WTC11 (cell line): ENCODE results near the gene COG6. TPM values are rescaled to one million over a fixed set of nuclear protein-coding genes. Genes with fewer than 3 reads are reported as not detected.

Experiments
- ATF6 ChIP-seq: sonication (generic); formaldehyde crosslinking; IDR thresholded peaks from 2 replicates; pipeline ENCODE4 v1.8.1; 2023; ENCODE audit warnings: mild to moderate bottlenecking, missing genetic modification reagents
- CREM ChIP-seq: sonication (generic); formaldehyde crosslinking; IDR thresholded peaks from 2 replicates; pipeline ENCODE4 v1.8.1; 2022; ENCODE audit warnings: mild to moderate bottlenecking, missing genetic modification reagents, moderate library complexity
- ELF4 ChIP-seq: sonication (generic); formaldehyde crosslinking; IDR thresholded peaks from 2 replicates; pipeline ENCODE4 v1.8.1; 2022; ENCODE audit warnings: low read depth, mild to moderate bottlenecking, moderate library complexity, missing genetic modification reagents
- JAZF1 ChIP-seq: fragments of 250-450 bp; sonication (Bioruptor Pico); IDR thresholded peaks from 2 replicates; pipeline ENCODE4 v1.9.0; 2021; ENCODE audit warnings: moderate library complexity, mild to moderate bottlenecking, inconsistent platforms
- MYBL2 ChIP-seq: sonication (generic); formaldehyde crosslinking; IDR thresholded peaks from 2 replicates; pipeline ENCODE4 v1.8.1; 2023; ENCODE audit warnings: mild to moderate bottlenecking, moderate library complexity, missing genetic modification reagents
- NR2C2 ChIP-seq: sonication (generic); formaldehyde crosslinking; IDR thresholded peaks from 2 replicates; pipeline ENCODE4 v1.8.0; 2022; ENCODE audit warnings: mild to moderate bottlenecking, missing genetic modification reagents
- PRRX2 ChIP-seq: fragments of 250-450 bp; sonication (Bioruptor Pico); IDR thresholded peaks from 2 replicates; pipeline ENCODE4 v1.8.0; 2021; ENCODE audit warnings: mild to moderate bottlenecking
- SMAD3 ChIP-seq: sonication (generic); formaldehyde crosslinking; IDR thresholded peaks from 2 replicates; pipeline ENCODE4 v1.8.0; 2022; ENCODE audit warnings: missing genetic modification reagents, mild to moderate bottlenecking, borderline replicate concordance
- TCF7 ChIP-seq: sonication (generic); formaldehyde crosslinking; IDR thresholded peaks from 2 replicates; pipeline ENCODE4 v1.8.0; 2022; ENCODE audit warnings: mild to moderate bottlenecking, low read depth, missing genetic modification reagents, moderate library complexity
- TEAD1 ChIP-seq: sonication (generic); formaldehyde crosslinking; IDR thresholded peaks from 2 replicates; pipeline ENCODE4 v1.8.0; 2022; ENCODE audit warnings: mild to moderate bottlenecking, missing genetic modification reagents
- TP53 ChIP-seq: sonication (generic); formaldehyde crosslinking; IDR thresholded peaks from 2 replicates; pipeline ENCODE4 v1.8.1; 2023; ENCODE audit warnings: mild to moderate bottlenecking, missing genetic modification reagents
- USF1 ChIP-seq: sonication (generic); formaldehyde crosslinking; IDR thresholded peaks from 2 replicates; pipeline ENCODE4 v1.8.0; 2022; ENCODE audit warnings: mild to moderate bottlenecking, missing genetic modification reagents
- ZBTB21 ChIP-seq: sonication (generic); formaldehyde crosslinking; IDR thresholded peaks from 2 replicates; pipeline ENCODE4 v1.8.1; 2023; ENCODE audit warnings: mild to moderate bottlenecking, missing genetic modification reagents, borderline replicate concordance
- ZBTB43 ChIP-seq: sonication (generic); formaldehyde crosslinking; IDR thresholded peaks from 2 replicates; pipeline ENCODE4 v1.8.1; 2023; ENCODE audit warnings: mild to moderate bottlenecking, missing genetic modification reagents
- ZNF121 ChIP-seq: sonication (generic); formaldehyde crosslinking; IDR thresholded peaks from 2 replicates; pipeline ENCODE4 v1.8.0; 2023; ENCODE audit warnings: missing genetic modification reagents
- ZNF138 ChIP-seq: sonication (generic); formaldehyde crosslinking; conservative IDR thresholded peaks from 2 replicates; pipeline ENCODE4 v1.8.1; 2022; ENCODE audit warnings: mild to moderate bottlenecking, moderate library complexity, missing genetic modification reagents
- ZNF671 ChIP-seq: fragments of 250-450 bp; sonication (Bioruptor Pico); IDR thresholded peaks from 2 replicates; pipeline ENCODE4 v1.8.0; 2021; ENCODE audit warnings: mild to moderate bottlenecking
- total RNA-seq: library from RNA; stranded (reverse); gene quantifications from 3 replicates; pipeline ENCODE4 v1.2.3, GENCODE V29; 2021
- TF ChIP-seq, protein P1 (sequence below): sonication (generic); formaldehyde crosslinking; IDR thresholded peaks from 2 replicates; pipeline ENCODE4 v1.8.1; 2022; ENCODE audit warnings: mild to moderate bottlenecking, missing genetic modification reagents, moderate library complexity, borderline replicate concordance
- TF ChIP-seq, protein P2 (sequence below): sonication (generic); formaldehyde crosslinking; IDR thresholded peaks from 2 replicates; pipeline ENCODE4 v1.8.1; 2023; ENCODE audit warnings: mild to moderate bottlenecking, missing genetic modification reagents, moderate library complexity
- TF ChIP-seq, protein P3 (sequence below): sonication (generic); formaldehyde crosslinking; IDR thresholded peaks from 2 replicates; pipeline ENCODE4 v1.8.0; 2023; ENCODE audit warnings: mild to moderate bottlenecking, missing genetic modification reagents
- TF ChIP-seq, protein P4 (sequence below): fragments of 250-450 bp; sonication (Bioruptor Pico); IDR thresholded peaks from 2 replicates; pipeline ENCODE4 v1.9.0; 2021; ENCODE audit warnings: mild to moderate bottlenecking, borderline replicate concordance
- TF ChIP-seq, protein P5 (sequence below): sonication (generic); formaldehyde crosslinking; IDR thresholded peaks from 2 replicates; pipeline ENCODE4 v1.8.1; 2023; ENCODE audit warnings: mild to moderate bottlenecking, missing genetic modification reagents, borderline replicate concordance

COG6 gene
- total RNA-seq, 1 experiment from 2014 or later, result 23.0 TPM

DNA sequence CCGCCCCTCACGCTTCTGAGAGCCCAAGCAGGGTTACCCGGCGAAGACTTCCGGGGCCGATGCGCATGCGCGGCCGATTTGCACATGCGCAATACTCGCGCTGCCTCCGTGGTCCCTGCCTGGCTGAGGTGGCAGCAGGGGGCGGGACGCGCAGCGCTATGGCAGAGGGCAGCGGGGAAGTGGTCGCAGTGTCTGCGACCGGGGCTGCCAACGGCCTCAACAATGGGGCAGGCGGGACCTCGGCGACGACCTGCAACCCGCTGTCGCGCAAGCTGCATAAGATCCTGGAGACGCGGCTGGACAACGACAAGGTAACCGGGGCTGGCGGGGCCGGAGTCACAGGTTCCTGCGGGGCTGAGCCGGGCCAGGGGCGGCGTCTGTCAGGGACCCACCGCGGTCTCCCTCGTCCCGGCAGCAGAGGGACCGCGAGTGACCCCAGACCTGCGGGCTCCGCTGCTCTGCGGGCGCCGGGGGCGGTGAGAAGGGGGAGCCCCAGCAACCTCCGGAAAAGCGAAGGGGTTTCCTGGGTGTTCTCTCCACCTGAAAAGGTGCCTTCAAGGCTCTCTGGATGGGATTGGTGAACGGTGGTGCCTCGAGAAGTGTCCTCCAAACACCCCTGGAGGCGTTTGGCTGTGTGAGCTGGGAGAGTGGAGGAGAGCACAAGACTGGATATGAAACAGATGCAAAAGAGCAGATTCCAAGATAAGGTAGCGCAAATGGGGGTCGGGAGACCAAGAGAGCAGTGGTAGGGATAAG is at the start of gene COG6 (continued):
- TF ChIP-seq TEAD1 (CRISPR knock-in tag) (no peak), TP53 (no peak), CREM (no peak), ZNF138 (CRISPR knock-in tag) (no peak), ZBTB43 (no peak), TCF7 (no peak), ELF4 (CRISPR knock-in tag) (no peak), JAZF1 (no peak), ZNF671 (CRISPR knock-in tag) (no peak), ATF6 (CRISPR knock-in tag) (no peak), SMAD3 (CRISPR knock-in tag) (0 out of 2 replicates have a peak, but pooled peaks have one; percentile 72), ZBTB21 (no peak), PRRX2 (no peak), NR2C2 (CRISPR knock-in tag) (no peak), USF1 (CRISPR knock-in tag) (0 out of 2 replicates have a peak, but pooled peaks have one; percentile 25), MYBL2 (CRISPR knock-in tag) (no peak), ZNF121 (CRISPR knock-in tag) (no peak)
- TF ChIP-seq, protein P1, sequence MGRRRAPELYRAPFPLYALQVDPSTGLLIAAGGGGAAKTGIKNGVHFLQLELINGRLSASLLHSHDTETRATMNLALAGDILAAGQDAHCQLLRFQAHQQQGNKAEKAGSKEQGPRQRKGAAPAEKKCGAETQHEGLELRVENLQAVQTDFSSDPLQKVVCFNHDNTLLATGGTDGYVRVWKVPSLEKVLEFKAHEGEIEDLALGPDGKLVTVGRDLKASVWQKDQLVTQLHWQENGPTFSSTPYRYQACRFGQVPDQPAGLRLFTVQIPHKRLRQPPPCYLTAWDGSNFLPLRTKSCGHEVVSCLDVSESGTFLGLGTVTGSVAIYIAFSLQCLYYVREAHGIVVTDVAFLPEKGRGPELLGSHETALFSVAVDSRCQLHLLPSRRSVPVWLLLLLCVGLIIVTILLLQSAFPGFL (CRISPR knock-in tag), result no peak
- TF ChIP-seq, protein P2, sequence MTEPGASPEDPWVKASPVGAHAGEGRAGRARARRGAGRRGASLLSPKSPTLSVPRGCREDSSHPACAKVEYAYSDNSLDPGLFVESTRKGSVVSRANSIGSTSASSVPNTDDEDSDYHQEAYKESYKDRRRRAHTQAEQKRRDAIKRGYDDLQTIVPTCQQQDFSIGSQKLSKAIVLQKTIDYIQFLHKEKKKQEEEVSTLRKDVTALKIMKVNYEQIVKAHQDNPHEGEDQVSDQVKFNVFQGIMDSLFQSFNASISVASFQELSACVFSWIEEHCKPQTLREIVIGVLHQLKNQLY (CRISPR knock-in tag), result no peak
- TF ChIP-seq, protein P3, sequence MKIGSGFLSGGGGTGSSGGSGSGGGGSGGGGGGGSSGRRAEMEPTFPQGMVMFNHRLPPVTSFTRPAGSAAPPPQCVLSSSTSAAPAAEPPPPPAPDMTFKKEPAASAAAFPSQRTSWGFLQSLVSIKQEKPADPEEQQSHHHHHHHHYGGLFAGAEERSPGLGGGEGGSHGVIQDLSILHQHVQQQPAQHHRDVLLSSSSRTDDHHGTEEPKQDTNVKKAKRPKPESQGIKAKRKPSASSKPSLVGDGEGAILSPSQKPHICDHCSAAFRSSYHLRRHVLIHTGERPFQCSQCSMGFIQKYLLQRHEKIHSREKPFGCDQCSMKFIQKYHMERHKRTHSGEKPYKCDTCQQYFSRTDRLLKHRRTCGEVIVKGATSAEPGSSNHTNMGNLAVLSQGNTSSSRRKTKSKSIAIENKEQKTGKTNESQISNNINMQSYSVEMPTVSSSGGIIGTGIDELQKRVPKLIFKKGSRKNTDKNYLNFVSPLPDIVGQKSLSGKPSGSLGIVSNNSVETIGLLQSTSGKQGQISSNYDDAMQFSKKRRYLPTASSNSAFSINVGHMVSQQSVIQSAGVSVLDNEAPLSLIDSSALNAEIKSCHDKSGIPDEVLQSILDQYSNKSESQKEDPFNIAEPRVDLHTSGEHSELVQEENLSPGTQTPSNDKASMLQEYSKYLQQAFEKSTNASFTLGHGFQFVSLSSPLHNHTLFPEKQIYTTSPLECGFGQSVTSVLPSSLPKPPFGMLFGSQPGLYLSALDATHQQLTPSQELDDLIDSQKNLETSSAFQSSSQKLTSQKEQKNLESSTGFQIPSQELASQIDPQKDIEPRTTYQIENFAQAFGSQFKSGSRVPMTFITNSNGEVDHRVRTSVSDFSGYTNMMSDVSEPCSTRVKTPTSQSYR (CRISPR knock-in tag), result no peak
- TF ChIP-seq, protein P4, sequence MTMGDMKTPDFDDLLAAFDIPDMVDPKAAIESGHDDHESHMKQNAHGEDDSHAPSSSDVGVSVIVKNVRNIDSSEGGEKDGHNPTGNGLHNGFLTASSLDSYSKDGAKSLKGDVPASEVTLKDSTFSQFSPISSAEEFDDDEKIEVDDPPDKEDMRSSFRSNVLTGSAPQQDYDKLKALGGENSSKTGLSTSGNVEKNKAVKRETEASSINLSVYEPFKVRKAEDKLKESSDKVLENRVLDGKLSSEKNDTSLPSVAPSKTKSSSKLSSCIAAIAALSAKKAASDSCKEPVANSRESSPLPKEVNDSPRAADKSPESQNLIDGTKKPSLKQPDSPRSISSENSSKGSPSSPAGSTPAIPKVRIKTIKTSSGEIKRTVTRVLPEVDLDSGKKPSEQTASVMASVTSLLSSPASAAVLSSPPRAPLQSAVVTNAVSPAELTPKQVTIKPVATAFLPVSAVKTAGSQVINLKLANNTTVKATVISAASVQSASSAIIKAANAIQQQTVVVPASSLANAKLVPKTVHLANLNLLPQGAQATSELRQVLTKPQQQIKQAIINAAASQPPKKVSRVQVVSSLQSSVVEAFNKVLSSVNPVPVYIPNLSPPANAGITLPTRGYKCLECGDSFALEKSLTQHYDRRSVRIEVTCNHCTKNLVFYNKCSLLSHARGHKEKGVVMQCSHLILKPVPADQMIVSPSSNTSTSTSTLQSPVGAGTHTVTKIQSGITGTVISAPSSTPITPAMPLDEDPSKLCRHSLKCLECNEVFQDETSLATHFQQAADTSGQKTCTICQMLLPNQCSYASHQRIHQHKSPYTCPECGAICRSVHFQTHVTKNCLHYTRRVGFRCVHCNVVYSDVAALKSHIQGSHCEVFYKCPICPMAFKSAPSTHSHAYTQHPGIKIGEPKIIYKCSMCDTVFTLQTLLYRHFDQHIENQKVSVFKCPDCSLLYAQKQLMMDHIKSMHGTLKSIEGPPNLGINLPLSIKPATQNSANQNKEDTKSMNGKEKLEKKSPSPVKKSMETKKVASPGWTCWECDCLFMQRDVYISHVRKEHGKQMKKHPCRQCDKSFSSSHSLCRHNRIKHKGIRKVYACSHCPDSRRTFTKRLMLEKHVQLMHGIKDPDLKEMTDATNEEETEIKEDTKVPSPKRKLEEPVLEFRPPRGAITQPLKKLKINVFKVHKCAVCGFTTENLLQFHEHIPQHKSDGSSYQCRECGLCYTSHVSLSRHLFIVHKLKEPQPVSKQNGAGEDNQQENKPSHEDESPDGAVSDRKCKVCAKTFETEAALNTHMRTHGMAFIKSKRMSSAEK (CRISPR knock-in tag), result no peak
- TF ChIP-seq, protein P5, sequence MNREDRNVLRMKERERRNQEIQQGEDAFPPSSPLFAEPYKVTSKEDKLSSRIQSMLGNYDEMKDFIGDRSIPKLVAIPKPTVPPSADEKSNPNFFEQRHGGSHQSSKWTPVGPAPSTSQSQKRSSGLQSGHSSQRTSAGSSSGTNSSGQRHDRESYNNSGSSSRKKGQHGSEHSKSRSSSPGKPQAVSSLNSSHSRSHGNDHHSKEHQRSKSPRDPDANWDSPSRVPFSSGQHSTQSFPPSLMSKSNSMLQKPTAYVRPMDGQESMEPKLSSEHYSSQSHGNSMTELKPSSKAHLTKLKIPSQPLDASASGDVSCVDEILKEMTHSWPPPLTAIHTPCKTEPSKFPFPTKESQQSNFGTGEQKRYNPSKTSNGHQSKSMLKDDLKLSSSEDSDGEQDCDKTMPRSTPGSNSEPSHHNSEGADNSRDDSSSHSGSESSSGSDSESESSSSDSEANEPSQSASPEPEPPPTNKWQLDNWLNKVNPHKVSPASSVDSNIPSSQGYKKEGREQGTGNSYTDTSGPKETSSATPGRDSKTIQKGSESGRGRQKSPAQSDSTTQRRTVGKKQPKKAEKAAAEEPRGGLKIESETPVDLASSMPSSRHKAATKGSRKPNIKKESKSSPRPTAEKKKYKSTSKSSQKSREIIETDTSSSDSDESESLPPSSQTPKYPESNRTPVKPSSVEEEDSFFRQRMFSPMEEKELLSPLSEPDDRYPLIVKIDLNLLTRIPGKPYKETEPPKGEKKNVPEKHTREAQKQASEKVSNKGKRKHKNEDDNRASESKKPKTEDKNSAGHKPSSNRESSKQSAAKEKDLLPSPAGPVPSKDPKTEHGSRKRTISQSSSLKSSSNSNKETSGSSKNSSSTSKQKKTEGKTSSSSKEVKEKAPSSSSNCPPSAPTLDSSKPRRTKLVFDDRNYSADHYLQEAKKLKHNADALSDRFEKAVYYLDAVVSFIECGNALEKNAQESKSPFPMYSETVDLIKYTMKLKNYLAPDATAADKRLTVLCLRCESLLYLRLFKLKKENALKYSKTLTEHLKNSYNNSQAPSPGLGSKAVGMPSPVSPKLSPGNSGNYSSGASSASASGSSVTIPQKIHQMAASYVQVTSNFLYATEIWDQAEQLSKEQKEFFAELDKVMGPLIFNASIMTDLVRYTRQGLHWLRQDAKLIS (CRISPR knock-in tag), result no peak
